Glutamatergic neuron (in vitro differentiated cells): ENCODE measurements around the gene LITAF. TPM values are rescaled to one million over a fixed set of nuclear protein-coding genes. Genes with fewer than 3 reads are reported as not detected.

Experiments
- DNase-seq: peaks from one replicate; pipeline ENCODE4 v3.0.0; 2022
- H3K27ac Mint-ChIP-seq: one replicate; pipeline ENCODE4 v1.8.0; 2020; ENCODE audit warnings: mild to moderate bottlenecking, mixed read lengths, inconsistent platforms; ENCODE audit not compliant: unreplicated experiment
- H3K27me3 Mint-ChIP-seq: one replicate; pipeline ENCODE4 v1.8.0; 2020; ENCODE audit warnings: mild to moderate bottlenecking, moderate library complexity, mixed read lengths, inconsistent platforms; ENCODE audit not compliant: unreplicated experiment
- H3K36me3 Mint-ChIP-seq: one replicate; pipeline ENCODE4 v1.8.0; 2020; ENCODE audit warnings: mild to moderate bottlenecking, mixed read lengths, inconsistent platforms; ENCODE audit not compliant: unreplicated experiment
- H3K4me1 Mint-ChIP-seq: one replicate; pipeline ENCODE4 v1.8.0; 2020; ENCODE audit warnings: mild to moderate bottlenecking, low read depth, mixed read lengths, inconsistent platforms; ENCODE audit not compliant: unreplicated experiment
- H3K4me3 Mint-ChIP-seq: one replicate; pipeline ENCODE4 v1.8.0; 2020; ENCODE audit warnings: mild to moderate bottlenecking, mixed read lengths, inconsistent platforms; ENCODE audit not compliant: unreplicated experiment
- H3K9me3 Mint-ChIP-seq: one replicate; pipeline ENCODE4 v1.8.0; 2020; ENCODE audit warnings: mild to moderate bottlenecking, moderate library complexity, mixed read lengths, inconsistent platforms; ENCODE audit not compliant: unreplicated experiment
- total RNA-seq: library from RNA; stranded (reverse); fragmentation: NEBNext Ultra II Directional; extraction: Animal tissue kit (Norgen Biotek cat#: 25700); gene quantifications from one replicate; pipeline ENCODE4 v1.2.1, GENCODE V29; 2021; ENCODE audit not compliant: unreplicated experiment
- TF ChIP-seq, protein P1 (sequence below): fragments of 200-600 bp; sonication (generic); IDR thresholded peaks from one replicate; pipeline ENCODE4 v1.5.0; 2021; ENCODE audit not compliant: partially characterized antibody, unreplicated experiment

Gene LITAF
- total RNA-seq, 1 donor from 2014 or later, result 29.2 TPM

DNA sequence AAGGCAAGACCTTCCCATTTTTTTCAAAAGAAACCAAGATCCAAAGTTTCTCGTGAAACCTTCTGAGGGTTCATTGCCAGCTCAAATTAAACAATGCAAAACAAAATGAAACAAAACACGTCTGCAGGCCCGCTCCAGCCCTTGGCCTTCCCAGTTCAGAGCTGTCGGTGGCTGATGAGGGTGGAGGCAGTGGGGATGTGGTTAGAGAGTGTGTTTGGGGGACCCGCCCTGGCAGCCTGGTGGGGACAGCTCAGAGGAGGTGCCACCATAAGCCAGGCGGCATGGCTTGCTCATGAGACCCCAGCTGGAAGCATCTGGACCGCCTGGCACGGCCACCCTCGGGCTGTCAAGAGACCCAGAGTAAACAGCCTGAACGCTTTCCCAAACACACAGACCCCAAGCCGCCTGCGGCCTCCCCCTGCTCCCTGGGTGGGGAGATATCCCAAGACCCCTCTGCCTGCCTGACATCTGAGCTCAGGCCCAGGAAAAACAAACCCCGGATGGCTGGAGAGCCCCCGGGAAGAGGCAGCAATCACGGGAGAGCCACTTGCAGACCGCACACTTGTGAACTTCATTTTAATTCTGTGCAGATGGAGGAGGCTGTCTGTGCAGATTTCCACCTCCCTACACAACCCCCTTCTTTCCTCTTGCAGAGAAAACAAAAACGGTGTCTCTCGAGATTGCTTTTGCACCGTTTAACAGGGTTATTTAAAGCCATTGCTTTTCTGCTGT, 35.4 kb upstream of the LITAF start:
- H3K27ac Mint-ChIP-seq, result peak overlapping the region; percentile 94
- no peak overlapping the region for H3K4me3 Mint-ChIP-seq
- peaks cover 2% of the 10 kb centered on the region for H3K27me3 Mint-ChIP-seq
- peak; percentile 60 for DNase-seq
- H3K4me1 Mint-ChIP-seq, result peaks cover 11% of the 10 kb centered on the region
- peaks cover 7% of the 10 kb centered on the region for H3K9me3 Mint-ChIP-seq
- H3K36me3 Mint-ChIP-seq, result no peaks in the 10 kb centered on the region
- TF ChIP-seq, protein P1, sequence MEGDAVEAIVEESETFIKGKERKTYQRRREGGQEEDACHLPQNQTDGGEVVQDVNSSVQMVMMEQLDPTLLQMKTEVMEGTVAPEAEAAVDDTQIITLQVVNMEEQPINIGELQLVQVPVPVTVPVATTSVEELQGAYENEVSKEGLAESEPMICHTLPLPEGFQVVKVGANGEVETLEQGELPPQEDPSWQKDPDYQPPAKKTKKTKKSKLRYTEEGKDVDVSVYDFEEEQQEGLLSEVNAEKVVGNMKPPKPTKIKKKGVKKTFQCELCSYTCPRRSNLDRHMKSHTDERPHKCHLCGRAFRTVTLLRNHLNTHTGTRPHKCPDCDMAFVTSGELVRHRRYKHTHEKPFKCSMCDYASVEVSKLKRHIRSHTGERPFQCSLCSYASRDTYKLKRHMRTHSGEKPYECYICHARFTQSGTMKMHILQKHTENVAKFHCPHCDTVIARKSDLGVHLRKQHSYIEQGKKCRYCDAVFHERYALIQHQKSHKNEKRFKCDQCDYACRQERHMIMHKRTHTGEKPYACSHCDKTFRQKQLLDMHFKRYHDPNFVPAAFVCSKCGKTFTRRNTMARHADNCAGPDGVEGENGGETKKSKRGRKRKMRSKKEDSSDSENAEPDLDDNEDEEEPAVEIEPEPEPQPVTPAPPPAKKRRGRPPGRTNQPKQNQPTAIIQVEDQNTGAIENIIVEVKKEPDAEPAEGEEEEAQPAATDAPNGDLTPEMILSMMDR, result no peak

DNA sequence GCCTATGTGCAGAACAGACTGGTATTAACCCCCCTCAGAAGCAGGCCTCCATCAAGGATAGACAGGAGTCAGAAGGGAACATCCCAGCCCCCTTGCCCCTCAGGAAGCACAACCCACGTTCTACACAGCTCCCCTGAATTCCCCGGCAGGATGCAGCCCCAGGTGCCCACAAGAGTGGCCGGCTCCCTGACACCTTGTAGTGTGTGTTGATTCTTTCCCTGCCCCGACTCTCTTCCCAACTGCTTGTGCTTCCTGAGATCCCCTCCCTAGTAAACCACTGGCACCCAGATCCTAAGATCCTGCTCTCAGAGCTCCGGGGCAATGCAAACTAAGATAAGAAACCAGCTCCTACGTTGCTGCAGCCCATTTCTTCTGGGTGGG, 34.8 kb upstream of the LITAF start:
- peak overlapping the region; percentile 3 for H3K4me3 Mint-ChIP-seq
- DNase-seq, result no peak
- H3K4me1 Mint-ChIP-seq, result peaks cover 11% of the 10 kb centered on the region
- H3K27ac Mint-ChIP-seq, result peak overlapping the region; percentile 94
- peaks cover 2% of the 10 kb centered on the region for H3K27me3 Mint-ChIP-seq
- peaks cover 7% of the 10 kb centered on the region for H3K9me3 Mint-ChIP-seq
- H3K36me3 Mint-ChIP-seq, result no peaks in the 10 kb centered on the region
- TF ChIP-seq, protein P1, result no peak

DNA sequence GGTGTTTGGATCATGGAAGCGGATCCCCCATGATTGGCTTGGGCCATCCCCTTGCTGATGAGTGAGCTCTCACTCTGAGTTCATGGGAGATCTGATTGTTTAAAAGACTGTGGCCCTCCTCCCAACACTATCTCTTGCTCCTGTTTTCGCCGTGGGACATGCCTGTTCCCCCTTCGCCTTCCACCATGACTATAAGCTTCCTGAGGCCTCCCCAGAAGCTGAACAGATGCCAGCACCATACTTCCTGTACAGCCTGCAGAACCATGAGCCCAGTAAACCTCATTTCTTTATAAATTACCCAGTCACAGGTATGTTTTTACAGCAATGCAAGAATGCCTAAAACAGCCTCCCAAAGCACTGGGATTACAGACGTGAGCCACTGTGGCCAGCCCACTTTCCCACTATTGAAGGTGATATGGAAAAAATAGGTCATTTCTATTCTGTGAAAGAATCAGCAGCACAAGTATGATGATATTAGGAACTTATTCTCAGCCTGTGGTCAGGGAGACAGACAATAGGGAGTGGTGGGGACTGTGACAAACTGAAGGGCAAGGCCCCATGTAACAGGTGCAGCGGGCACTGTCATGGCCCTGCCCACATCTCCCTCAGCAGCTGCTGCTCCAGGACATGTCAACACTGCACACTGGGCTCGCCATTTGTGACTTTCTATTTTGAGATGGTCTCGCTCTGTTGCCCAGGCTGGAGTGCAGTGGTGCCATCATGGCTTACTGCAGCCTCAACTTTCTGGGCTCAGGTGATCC, 33.7 kb upstream of the LITAF start:
- DNase-seq, result no peak
- Mint-ChIP-seq H3K27me3 (peaks cover 2% of the 10 kb centered on the region), H3K4me1 (peaks cover 11% of the 10 kb centered on the region), H3K36me3 (no peaks in the 10 kb centered on the region), H3K9me3 (peaks cover 7% of the 10 kb centered on the region), H3K27ac (peak overlapping the region; percentile 49), H3K4me3 (no peak overlapping the region)
- TF ChIP-seq, protein P1, result no peak

DNA sequence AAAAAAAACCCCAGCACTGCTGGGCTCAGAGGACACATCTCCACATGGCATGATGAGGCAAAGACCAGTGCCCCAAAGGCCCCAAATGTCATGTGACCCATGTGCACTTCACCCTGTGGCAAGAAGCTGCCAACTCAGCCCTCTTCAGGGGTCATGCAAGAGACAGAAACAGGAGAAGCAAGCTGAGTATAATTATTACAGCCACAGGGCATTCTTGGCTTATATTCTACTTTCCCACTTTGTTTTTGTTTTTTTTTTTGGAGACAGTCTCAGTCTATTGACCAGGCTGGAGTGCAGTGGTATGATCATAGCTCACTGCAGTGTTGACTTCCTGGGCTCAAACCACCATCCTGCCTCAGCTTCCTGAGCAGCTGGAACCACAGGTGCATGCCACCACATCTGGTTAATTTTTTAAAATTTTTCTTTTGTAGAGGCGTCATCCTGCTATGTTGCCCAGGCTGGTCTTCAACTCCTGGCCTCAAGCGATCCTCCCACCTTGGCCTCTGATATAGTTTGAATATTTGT, 32.7 kb upstream of the LITAF start:
- no peaks in the 10 kb centered on the region for H3K36me3 Mint-ChIP-seq
- TF ChIP-seq, protein P1, result no peak
- no peak for DNase-seq
- no peak overlapping the region for H3K27ac Mint-ChIP-seq
- peaks cover 11% of the 10 kb centered on the region for H3K4me1 Mint-ChIP-seq
- H3K9me3 Mint-ChIP-seq, result peaks cover 9% of the 10 kb centered on the region
- no peak overlapping the region for H3K4me3 Mint-ChIP-seq
- H3K27me3 Mint-ChIP-seq, result peaks cover 2% of the 10 kb centered on the region

DNA sequence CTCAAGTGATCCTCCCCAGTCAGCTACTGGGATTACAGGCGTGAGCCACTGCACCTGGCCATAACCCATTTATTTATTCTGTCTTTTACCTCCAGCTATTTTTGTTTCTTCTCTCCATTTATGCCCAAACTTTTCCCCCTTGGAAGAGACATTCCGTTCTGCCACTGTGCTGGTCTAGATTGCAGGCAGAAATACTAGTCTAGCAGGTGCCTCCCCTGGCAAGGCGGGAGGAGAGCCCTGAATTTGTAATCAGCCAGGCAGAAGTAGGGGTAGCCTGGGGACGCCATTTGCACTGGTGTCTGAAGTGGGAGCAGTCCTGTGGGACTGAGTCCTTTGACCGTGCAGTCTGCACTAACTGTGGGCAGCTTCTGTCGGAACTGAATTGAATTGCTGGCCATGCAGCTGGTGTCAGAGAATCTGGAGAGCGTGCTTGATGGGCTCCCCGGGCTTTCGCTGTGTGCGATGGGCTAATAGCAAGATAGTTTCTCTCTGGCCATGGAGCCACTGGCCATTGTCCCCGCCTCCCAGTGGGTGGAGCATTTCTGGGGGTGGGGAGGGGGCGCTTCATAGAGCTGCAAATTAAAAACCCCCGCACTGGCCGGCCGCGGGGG, 31.5 kb upstream of the LITAF start:
- DNase-seq, result peak; percentile 52
- peak overlapping the region; percentile 69 for H3K27ac Mint-ChIP-seq
- H3K4me1 Mint-ChIP-seq, result peaks cover 14% of the 10 kb centered on the region
- H3K36me3 Mint-ChIP-seq, result no peaks in the 10 kb centered on the region
- H3K4me3 Mint-ChIP-seq, result no peak overlapping the region
- TF ChIP-seq, protein P1, result no peak
- peaks cover 11% of the 10 kb centered on the region for H3K9me3 Mint-ChIP-seq
- H3K27me3 Mint-ChIP-seq, result peaks cover 6% of the 10 kb centered on the region
